Esophagus muscularis mucosa (tissue), 3 donors: Measurements from ENCODE around the gene GLT6D1.

Experiments
- POLR2A ChIP-seq: fragments of 450-650 bp; IDR thresholded peaks from one replicate; pipeline ENCODE4 v1.6.1; 2017; ENCODE audit warnings: antibody characterized with exemption, moderate library complexity, mild to moderate bottlenecking, low read depth
- POLR2AphosphoS5 ChIP-seq, 2 donors: sonication (generic); formaldehyde crosslinking; IDR thresholded peaks; one replicate each; pipeline ENCODE4 v1.6.1; 2017; ENCODE audit warnings: antibody characterized with exemption in 2 of 2
- TF ChIP-seq, protein P1 (sequence below), 3 experiments: fragments of 200-600 bp in 2 of 3; fragments of 450-650 bp in 1 of 3; sonication (generic) in 2 of 3; IDR thresholded peaks; one replicate each; pipeline ENCODE4 v1.5.1; 2017 to 2019; ENCODE audit warnings: antibody characterized with exemption in 3 of 3, mild to moderate bottlenecking in 2 of 3, moderate library complexity in 1 of 3

DNA sequence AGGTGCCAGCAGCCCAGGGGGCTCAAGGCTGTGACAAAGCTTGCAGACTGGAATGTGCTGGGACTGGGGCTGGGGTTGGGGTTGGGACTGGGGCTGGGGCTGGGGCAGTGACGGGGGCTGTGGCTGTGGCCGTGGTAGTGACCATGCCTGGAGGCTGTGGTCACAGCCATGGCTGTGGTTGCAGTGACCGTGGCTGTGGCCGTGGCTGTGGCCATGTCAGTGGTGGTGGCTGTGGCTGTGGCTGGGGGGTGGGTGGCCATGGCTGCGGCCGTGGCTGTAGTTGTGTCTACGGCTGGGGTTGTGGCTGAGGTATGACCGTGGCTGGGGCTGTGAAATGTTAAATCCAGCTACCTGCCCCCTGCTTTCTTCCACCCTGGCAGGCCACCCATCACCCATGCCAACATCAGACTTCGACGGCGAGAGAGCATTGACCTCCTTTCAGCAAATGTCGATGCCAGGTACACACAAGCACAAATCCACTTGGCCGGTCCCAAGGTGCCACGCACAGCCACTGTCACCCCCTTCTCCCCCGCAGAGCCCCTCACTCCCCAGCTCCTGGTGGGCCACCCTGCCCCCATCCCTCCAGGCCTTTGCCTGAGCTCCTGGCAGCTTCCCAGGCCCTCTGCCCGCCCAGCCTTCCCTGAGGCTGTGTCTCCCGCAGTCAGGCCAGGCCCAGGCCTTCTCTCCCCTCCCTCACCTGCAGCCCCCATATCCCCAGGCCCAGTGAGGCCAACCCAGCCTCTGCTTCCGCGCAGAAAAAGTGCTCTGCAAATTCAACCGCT, 39.1 kb upstream of the GLT6D1 start:
- TF ChIP-seq POLR2A (no peak), POLR2AphosphoS5 (IDR thresholded peaks at IDR 0.05) (no peak)
- TF ChIP-seq, protein P1, sequence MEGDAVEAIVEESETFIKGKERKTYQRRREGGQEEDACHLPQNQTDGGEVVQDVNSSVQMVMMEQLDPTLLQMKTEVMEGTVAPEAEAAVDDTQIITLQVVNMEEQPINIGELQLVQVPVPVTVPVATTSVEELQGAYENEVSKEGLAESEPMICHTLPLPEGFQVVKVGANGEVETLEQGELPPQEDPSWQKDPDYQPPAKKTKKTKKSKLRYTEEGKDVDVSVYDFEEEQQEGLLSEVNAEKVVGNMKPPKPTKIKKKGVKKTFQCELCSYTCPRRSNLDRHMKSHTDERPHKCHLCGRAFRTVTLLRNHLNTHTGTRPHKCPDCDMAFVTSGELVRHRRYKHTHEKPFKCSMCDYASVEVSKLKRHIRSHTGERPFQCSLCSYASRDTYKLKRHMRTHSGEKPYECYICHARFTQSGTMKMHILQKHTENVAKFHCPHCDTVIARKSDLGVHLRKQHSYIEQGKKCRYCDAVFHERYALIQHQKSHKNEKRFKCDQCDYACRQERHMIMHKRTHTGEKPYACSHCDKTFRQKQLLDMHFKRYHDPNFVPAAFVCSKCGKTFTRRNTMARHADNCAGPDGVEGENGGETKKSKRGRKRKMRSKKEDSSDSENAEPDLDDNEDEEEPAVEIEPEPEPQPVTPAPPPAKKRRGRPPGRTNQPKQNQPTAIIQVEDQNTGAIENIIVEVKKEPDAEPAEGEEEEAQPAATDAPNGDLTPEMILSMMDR (IDR thresholded peaks at IDR 0.05), result no peak
